ENCODE results near the gene CEMIP.

The CEMIP gene

DNA sequence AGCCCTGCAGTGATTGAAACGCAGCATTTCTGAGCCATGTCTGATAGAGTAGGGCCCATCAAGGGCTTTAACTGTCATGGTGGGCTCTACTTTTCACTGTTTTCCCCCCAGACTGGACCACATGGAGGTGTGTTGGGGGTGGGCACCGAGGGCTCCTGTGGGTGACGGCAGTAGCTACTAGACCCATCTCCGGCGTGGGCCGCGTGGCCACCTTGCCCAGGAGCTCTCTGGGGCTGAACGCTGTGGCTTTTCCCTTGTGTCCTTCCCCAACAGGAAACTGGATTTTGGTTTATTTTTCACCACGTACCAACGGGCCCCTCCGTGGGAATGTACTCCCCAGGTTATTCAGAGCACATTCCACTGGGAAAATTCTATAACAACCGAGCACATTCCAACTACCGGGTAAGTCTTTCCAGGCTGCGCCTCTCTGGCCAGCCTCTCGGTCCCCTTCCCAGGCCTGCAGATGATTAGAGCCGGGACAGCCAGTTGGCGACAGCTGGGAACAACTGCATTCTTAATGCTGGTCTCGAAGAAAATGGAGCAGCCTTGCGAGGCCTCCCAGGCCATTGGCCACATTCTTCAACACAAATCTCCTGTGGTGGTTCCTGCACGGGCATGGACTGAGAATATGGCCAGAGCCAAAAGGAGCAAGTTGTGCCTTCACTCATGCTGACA, 142.7 kb downstream of the CEMIP start:
- Histone ChIP-seq H3K9ac (ENCODE audit: low read length) (no peak overlapping the region), H3F3A (ENCODE audit: insufficient read depth) (no peaks in the 10 kb centered on the region), H3K9me2 (replicated peaks; ENCODE audit: insufficient read depth, low read length) (no peaks in the 10 kb centered on the region), H3K79me2 (ENCODE audit: insufficient read depth, low read length) (no peaks in the 10 kb centered on the region), H3K4me3 (ENCODE audit: insufficient read depth, low read length, poor library complexity, severe bottlenecking) (no peak overlapping the region), H2AFZ (ENCODE audit: low read depth, low read length, severe bottlenecking) (no peak overlapping the region), H3K36me3 (ENCODE audit: low read length) (no peaks in the 10 kb centered on the region), H4K20me1 (ENCODE audit: low read depth, low read length) (no peaks in the 10 kb centered on the region), H3K27ac (ENCODE audit: low read depth, low read length) (no peak overlapping the region), H3K27me3 (ENCODE audit: low read length) (no peaks in the 10 kb centered on the region), H3K4me2 (ENCODE audit: low read depth, low read length, poor library complexity, severe bottlenecking) (no peak overlapping the region), H3K9me3 (ENCODE audit: insufficient read depth, low read length) (no peaks in the 10 kb centered on the region)
- TF ChIP-seq, protein P1, sequence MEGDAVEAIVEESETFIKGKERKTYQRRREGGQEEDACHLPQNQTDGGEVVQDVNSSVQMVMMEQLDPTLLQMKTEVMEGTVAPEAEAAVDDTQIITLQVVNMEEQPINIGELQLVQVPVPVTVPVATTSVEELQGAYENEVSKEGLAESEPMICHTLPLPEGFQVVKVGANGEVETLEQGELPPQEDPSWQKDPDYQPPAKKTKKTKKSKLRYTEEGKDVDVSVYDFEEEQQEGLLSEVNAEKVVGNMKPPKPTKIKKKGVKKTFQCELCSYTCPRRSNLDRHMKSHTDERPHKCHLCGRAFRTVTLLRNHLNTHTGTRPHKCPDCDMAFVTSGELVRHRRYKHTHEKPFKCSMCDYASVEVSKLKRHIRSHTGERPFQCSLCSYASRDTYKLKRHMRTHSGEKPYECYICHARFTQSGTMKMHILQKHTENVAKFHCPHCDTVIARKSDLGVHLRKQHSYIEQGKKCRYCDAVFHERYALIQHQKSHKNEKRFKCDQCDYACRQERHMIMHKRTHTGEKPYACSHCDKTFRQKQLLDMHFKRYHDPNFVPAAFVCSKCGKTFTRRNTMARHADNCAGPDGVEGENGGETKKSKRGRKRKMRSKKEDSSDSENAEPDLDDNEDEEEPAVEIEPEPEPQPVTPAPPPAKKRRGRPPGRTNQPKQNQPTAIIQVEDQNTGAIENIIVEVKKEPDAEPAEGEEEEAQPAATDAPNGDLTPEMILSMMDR (IDR thresholded peaks at IDR 0.05; ENCODE audit: insufficient read depth, low read length, poor library complexity, severe bottlenecking), result no peak
- no peak for TF ChIP-seq EZH2phosphoT487 (conservative IDR thresholded peaks at IDR 0.05; ENCODE audit: low read length)

DNA sequence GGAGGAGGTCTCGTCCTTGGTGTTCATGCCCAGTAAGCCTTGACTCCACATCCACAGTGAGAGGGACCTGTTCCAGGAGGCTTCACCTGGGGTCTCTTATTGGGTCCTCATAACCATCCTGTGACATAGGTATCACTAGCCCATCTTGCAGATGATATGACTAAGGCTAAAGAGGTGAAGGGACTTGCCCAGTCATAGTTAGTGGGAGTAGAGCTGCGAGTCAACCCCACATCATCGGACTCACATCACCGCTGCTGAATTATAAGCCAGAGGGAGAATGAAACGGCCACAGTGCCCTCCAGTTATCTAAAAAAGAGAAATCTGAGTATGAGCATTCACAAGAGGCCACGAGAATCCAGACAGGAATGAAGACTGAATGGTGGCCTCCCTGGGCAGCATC, 144.5 kb downstream of the CEMIP start:
- no peaks in the 10 kb centered on the region for H3K79me2 ChIP-seq (ENCODE audit: insufficient read depth, low read length)
- no peaks in the 10 kb centered on the region for H4K20me1 ChIP-seq (ENCODE audit: low read depth, low read length)
- H3K9ac ChIP-seq (ENCODE audit: low read length), result no peak overlapping the region
- no peak overlapping the region for H3K4me2 ChIP-seq (ENCODE audit: low read depth, low read length, poor library complexity, severe bottlenecking)
- H3K4me3 ChIP-seq (ENCODE audit: insufficient read depth, low read length, poor library complexity, severe bottlenecking), result no peak overlapping the region
- no peak overlapping the region for H3K27ac ChIP-seq (ENCODE audit: low read depth, low read length)
- H2AFZ ChIP-seq (ENCODE audit: low read depth, low read length, severe bottlenecking), result no peak overlapping the region
- H3K9me3 ChIP-seq (ENCODE audit: insufficient read depth, low read length), result no peaks in the 10 kb centered on the region
- H3F3A ChIP-seq (ENCODE audit: insufficient read depth), result no peaks in the 10 kb centered on the region
- no peaks in the 10 kb centered on the region for H3K9me2 ChIP-seq (replicated peaks; ENCODE audit: insufficient read depth, low read length)
- H3K36me3 ChIP-seq (ENCODE audit: low read length), result no peaks in the 10 kb centered on the region
- no peaks in the 10 kb centered on the region for H3K27me3 ChIP-seq (ENCODE audit: low read length)
- TF ChIP-seq EZH2phosphoT487 (conservative IDR thresholded peaks at IDR 0.05; ENCODE audit: low read length), result no peak

DNA sequence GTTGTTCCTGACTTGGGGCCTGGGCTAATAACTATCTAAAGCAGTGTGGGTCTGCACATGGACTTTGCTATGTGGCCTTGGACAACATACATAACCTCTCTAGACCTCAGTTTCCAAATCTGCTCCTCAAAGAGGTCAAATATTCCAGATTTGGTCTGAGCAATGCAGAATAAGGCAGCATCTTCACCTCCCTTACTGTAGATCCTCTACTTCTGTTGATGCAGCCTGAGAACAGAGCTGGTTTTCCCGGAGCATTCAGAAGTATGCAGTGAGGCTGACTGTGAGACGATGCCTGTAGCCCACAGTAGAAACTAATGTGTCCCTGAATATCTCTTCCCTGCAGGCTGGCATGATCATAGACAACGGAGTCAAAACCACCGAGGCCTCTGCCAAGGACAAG, 145.1 kb downstream of the CEMIP start:
- H3K4me2 ChIP-seq (ENCODE audit: low read depth, low read length, poor library complexity, severe bottlenecking), result no peak overlapping the region
- no peak overlapping the region for H3K4me3 ChIP-seq (ENCODE audit: insufficient read depth, low read length, poor library complexity, severe bottlenecking)
- no peaks in the 10 kb centered on the region for H3K9me2 ChIP-seq (replicated peaks; ENCODE audit: insufficient read depth, low read length)
- no peak overlapping the region for H3K27ac ChIP-seq (ENCODE audit: low read depth, low read length)
- H3K9ac ChIP-seq (ENCODE audit: low read length), result no peak overlapping the region
- no peaks in the 10 kb centered on the region for H3K9me3 ChIP-seq (ENCODE audit: insufficient read depth, low read length)
- H3F3A ChIP-seq (ENCODE audit: insufficient read depth), result no peaks in the 10 kb centered on the region
- no peaks in the 10 kb centered on the region for H3K27me3 ChIP-seq (ENCODE audit: low read length)
- no peak overlapping the region for H2AFZ ChIP-seq (ENCODE audit: low read depth, low read length, severe bottlenecking)
- no peaks in the 10 kb centered on the region for H4K20me1 ChIP-seq (ENCODE audit: low read depth, low read length)
- H3K36me3 ChIP-seq (ENCODE audit: low read length), result no peaks in the 10 kb centered on the region
- H3K79me2 ChIP-seq (ENCODE audit: insufficient read depth, low read length), result no peaks in the 10 kb centered on the region
- TF ChIP-seq EZH2phosphoT487 (conservative IDR thresholded peaks at IDR 0.05; ENCODE audit: low read length), result no peak
- TF ChIP-seq, protein P1 (IDR thresholded peaks at IDR 0.05; ENCODE audit: insufficient read depth, low read length, poor library complexity, severe bottlenecking), result no peak

DNA sequence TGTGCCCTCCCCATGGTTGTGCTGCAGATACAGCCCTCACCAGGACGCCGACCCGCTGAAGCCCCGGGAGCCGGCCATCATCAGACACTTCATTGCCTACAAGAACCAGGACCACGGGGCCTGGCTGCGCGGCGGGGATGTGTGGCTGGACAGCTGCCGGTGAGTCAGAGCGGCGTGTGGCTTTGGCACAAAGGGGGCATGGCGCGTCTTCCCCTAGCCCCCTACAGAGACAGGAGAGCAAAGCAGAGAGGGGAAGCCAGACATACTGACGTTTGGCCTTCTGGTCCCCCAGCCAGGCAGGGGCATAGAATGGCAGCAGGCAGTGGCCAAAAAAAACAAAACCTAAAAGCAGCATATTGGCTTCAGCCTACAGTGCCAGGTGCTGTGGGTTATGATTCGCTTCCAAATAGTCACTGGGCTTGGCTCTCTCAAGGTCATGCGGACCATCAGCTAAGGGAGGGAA, 146.5 kb downstream of the CEMIP start:
- H3K27me3 ChIP-seq (ENCODE audit: low read length), result no peaks in the 10 kb centered on the region
- H3K36me3 ChIP-seq (ENCODE audit: low read length), result no peaks in the 10 kb centered on the region
- H3K27ac ChIP-seq (ENCODE audit: low read depth, low read length), result no peak overlapping the region
- H3K9me3 ChIP-seq (ENCODE audit: insufficient read depth, low read length), result no peaks in the 10 kb centered on the region
- no peak overlapping the region for H3K4me2 ChIP-seq (ENCODE audit: low read depth, low read length, poor library complexity, severe bottlenecking)
- H3K9me2 ChIP-seq (replicated peaks; ENCODE audit: insufficient read depth, low read length), result no peaks in the 10 kb centered on the region
- no peak overlapping the region for H3K9ac ChIP-seq (ENCODE audit: low read length)
- H3K4me3 ChIP-seq (ENCODE audit: insufficient read depth, low read length, poor library complexity, severe bottlenecking), result no peak overlapping the region
- TF ChIP-seq EZH2phosphoT487 (conservative IDR thresholded peaks at IDR 0.05; ENCODE audit: low read length), result no peak
- TF ChIP-seq, protein P1 (IDR thresholded peaks at IDR 0.05; ENCODE audit: insufficient read depth, low read length, poor library complexity, severe bottlenecking), result no peak
- no peaks in the 10 kb centered on the region for H4K20me1 ChIP-seq (ENCODE audit: low read depth, low read length)
- no peaks in the 10 kb centered on the region for H3K79me2 ChIP-seq (ENCODE audit: insufficient read depth, low read length)
- no peaks in the 10 kb centered on the region for H3F3A ChIP-seq (ENCODE audit: insufficient read depth)
- H2AFZ ChIP-seq (ENCODE audit: low read depth, low read length, severe bottlenecking), result no peak overlapping the region

Data from SU-DHL-6 (cell line).